ENCODE results near the gene PAXIP1.

DNA sequence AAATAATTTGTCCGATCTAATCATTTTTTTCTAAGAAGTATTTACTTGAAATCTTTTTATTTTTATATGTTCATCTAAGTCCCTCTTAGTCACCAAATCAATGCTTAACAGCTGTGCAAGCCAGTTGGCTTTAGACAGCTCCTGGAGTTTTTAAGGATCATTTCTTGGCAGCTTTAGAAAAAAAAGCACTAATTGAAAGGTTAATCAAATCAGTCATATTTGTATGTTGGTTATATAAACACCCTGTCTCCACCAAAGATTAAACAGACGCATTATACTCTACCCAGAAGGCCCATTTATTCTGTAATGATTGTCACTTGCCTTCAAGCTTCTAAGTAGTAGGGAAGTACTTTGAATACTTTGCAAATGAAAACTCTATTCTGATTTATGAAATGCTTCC is 60.2 kb downstream of the PAXIP1 start:
- TF ChIP-seq SUZ12 (IDR thresholded peaks at IDR 0.05), result no peak
- no peak for TF ChIP-seq HDGF (IDR thresholded peaks at IDR 0.05; ENCODE audit: borderline replicate concordance)
- no peak for TF ChIP-seq BHLHE40 (IDR thresholded peaks at IDR 0.05; ENCODE audit: borderline replicate concordance)
- TF ChIP-seq ELF4 (IDR thresholded peaks at IDR 0.05), result no peak
- TF ChIP-seq FOXA1 (IDR thresholded peaks at IDR 0.05), result no peak
- no peak for TF ChIP-seq FOXM1 (IDR thresholded peaks at IDR 0.05; ENCODE audit: borderline replicate concordance)
- no peak for TF ChIP-seq FOXK2 (IDR thresholded peaks at IDR 0.05)
- no peak for TF ChIP-seq SP1 (IDR thresholded peaks at IDR 0.05)
- TF ChIP-seq NFRKB (IDR thresholded peaks at IDR 0.05), result no peak
